Measurements from ENCODE around the gene JAKMIP1.

The JAKMIP1 gene

DNA sequence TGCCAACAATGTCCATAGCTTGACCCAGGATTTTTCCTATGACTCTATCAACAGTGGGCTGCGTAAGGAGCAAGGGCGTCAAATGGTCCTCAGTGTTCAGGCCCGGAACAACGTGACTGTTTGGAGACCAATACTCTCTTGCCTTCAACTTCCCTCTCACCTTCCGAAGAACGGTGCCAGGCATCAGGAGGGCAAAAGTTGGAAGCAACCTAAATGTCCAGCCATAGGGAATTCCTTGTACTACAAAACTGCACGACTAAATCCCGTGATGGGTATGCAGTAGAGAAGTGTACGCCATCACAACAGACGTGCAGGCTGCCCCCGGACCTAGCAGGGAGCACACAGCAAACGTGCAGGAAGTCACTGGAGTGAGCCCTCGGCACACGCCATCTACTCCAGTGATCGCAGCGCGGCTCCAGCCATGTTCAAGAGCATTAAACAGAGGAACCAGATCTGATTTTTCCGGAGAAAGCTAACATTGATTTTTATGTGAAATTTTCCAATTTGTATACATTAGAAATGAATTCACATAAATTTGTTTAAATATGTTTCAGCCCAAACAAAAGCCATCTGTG is 79.0 kb downstream of the JAKMIP1 start:
- Histone ChIP-seq H3K27me3 (ENCODE audit: insufficient read depth, low read depth, severe bottlenecking) (no peaks in the 10 kb centered on the region), H3K4me3 (ENCODE audit: low read depth, low read length) (no peak overlapping the region), H3K9me3 (ENCODE audit: severe bottlenecking) (no peaks in the 10 kb centered on the region), H3K27ac (no peak overlapping the region), H3K36me3 (no peaks in the 10 kb centered on the region)
- no peak for DNase-seq
- TF ChIP-seq, protein P1, sequence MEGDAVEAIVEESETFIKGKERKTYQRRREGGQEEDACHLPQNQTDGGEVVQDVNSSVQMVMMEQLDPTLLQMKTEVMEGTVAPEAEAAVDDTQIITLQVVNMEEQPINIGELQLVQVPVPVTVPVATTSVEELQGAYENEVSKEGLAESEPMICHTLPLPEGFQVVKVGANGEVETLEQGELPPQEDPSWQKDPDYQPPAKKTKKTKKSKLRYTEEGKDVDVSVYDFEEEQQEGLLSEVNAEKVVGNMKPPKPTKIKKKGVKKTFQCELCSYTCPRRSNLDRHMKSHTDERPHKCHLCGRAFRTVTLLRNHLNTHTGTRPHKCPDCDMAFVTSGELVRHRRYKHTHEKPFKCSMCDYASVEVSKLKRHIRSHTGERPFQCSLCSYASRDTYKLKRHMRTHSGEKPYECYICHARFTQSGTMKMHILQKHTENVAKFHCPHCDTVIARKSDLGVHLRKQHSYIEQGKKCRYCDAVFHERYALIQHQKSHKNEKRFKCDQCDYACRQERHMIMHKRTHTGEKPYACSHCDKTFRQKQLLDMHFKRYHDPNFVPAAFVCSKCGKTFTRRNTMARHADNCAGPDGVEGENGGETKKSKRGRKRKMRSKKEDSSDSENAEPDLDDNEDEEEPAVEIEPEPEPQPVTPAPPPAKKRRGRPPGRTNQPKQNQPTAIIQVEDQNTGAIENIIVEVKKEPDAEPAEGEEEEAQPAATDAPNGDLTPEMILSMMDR (IDR thresholded peaks at IDR 0.05; ENCODE audit: low read depth, low read length): no peak

DNA sequence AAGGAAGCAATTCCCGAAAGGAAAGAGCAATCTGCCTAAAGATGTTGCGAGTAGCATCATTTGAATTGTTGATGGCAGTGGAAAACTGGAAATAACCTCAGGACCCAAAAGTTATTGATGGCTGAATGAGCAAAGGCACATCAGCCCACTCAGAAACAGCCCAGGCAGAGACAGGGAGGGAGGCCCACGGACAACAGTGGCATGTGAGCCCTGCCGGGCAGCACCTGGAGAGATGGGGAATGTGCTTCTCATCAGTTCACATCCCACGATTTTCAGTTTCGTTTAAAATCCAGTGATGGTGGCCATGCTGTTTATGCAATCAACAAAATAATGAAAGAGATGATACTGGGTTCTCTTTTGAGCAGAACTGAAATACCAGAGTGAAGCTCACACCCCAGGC is 80.0 kb downstream of the JAKMIP1 start:
- H3K9me3 ChIP-seq (ENCODE audit: severe bottlenecking): no peaks in the 10 kb centered on the region
- H3K27me3 ChIP-seq (ENCODE audit: insufficient read depth, low read depth, severe bottlenecking): no peaks in the 10 kb centered on the region
- TF ChIP-seq, protein P1 (IDR thresholded peaks at IDR 0.05; ENCODE audit: low read depth, low read length): no peak
- no peak for DNase-seq
- H3K36me3 ChIP-seq: no peaks in the 10 kb centered on the region
- no peak overlapping the region for H3K27ac ChIP-seq
- no peak overlapping the region for H3K4me3 ChIP-seq (ENCODE audit: low read depth, low read length)

DNA sequence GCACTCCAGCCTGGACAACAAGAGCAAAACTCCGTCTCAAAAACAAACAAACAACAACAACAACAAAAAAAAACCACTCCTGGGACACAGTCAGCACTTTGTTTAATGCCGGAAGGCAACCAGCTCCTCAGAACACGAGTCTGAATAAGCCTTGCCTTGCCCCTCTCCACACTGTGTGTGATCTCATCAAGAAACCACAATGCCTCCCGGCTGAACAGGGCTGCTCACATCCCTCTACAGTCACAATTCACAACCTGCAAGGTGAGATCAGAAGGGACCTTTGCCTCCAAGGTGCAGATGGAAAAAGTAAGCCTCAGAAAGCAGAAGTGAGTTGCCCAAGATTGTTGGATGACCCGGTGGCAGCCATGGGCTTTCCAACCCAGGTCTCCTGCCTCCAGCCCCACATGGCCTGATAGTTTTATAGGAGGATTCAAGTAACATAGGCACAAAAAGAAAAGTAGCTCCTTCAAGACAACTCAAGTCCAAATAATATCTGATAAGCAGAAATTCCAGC is 80.8 kb downstream of the JAKMIP1 start:
- H3K27ac ChIP-seq: no peak overlapping the region
- H3K9me3 ChIP-seq (ENCODE audit: severe bottlenecking): no peaks in the 10 kb centered on the region
- TF ChIP-seq, protein P1 (IDR thresholded peaks at IDR 0.05; ENCODE audit: low read depth, low read length): no peak
- H3K4me3 ChIP-seq (ENCODE audit: low read depth, low read length): no peak overlapping the region
- DNase-seq: no peak
- H3K36me3 ChIP-seq: no peaks in the 10 kb centered on the region
- no peaks in the 10 kb centered on the region for H3K27me3 ChIP-seq (ENCODE audit: insufficient read depth, low read depth, severe bottlenecking)

DNA sequence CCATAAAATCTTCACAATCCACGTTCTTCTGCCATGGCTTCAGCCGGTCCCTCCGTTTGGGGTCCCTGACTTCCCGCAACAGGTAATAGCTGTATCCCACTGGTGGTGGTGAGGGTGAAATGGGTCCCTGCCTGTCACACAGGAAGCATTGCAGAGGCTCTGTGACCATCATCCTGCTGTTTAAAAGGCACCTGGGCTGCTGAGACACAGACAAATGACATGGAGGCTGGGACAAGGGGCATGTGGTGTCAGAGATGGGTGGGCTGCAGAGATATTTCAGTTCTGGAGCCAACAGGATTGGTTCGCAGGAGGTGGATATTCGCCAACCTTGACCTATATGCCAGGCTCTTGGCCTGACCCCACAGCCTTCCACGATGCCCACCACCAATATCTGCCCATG is 82.1 kb downstream of the JAKMIP1 start:
- H3K36me3 ChIP-seq: no peaks in the 10 kb centered on the region
- H3K27me3 ChIP-seq (ENCODE audit: insufficient read depth, low read depth, severe bottlenecking): no peaks in the 10 kb centered on the region
- no peak for DNase-seq
- no peak overlapping the region for H3K4me3 ChIP-seq (ENCODE audit: low read depth, low read length)
- TF ChIP-seq, protein P1 (IDR thresholded peaks at IDR 0.05; ENCODE audit: low read depth, low read length): no peak
- H3K27ac ChIP-seq: no peak overlapping the region
- no peaks in the 10 kb centered on the region for H3K9me3 ChIP-seq (ENCODE audit: severe bottlenecking)

DNA sequence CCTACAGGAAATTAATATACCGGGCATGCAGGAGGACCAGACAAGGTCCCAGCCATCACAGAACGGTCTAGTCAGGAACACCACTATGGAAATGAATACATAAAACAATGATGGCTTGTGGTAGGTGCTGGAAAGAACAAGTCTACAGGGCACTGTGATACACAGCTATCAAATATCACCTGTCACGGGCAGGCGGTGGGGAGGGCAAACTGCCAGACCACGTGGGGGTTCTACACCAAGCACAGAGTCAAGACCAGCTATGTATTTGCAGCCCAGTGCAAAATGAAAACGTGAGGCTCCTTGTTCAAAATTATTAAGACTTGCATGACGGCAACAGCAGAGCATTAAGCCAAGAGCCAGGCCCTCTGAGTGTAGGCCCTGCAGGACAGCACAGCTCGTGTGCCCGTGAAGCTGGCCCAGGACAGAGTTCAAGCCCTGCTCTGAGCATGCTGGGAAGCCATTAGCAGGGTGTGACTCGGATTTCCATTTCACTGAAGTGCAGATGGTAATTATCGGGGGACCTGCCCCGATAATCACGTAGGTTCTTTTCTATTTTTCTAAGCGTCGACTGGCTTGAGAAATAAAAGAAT is 83.6 kb downstream of the JAKMIP1 start:
- Histone ChIP-seq H3K36me3 (no peaks in the 10 kb centered on the region; the same call in 1 of the 2 replicates), H3K27me3 (ENCODE audit: insufficient read depth, low read depth, severe bottlenecking) (no peaks in the 10 kb centered on the region), H3K4me3 (ENCODE audit: low read depth, low read length) (no peak overlapping the region), H3K9me3 (ENCODE audit: severe bottlenecking) (no peaks in the 10 kb centered on the region), H3K27ac (no peak overlapping the region)
- TF ChIP-seq, protein P1 (IDR thresholded peaks at IDR 0.05; ENCODE audit: low read depth, low read length): no peak
- no peak for DNase-seq
